Measurements from ENCODE around the gene NUDCD3. TPM values are rescaled to one million over a fixed set of nuclear protein-coding genes. Genes with fewer than 3 reads are reported as not detected.
A peak's percentile ranks its signal among the peaks of the same experiment; 100 is the strongest.

Gene NUDCD3
- total and polyA plus RNA-seq, 2 of the 8 experiments (the other 6 are each of a cell fraction or from before 2014, with no cell fraction given) = 35.2 to 93.7 TPM

GRCh38 chr7:44521347-44522095 is 31.1 kb upstream of the NUDCD3 start:
- H3K36me3 ChIP-seq (ENCODE audit: control insufficient read depth in 2 of 4, insufficient read depth in 4 of 4, low read length in 3 of 4) = no peaks in the 10 kb centered on the region
- FAIRE-seq (no peak), DNase-seq (ENCODE audit: low read depth in 1 of 2, low spot score in 2 of 2) (no peak)
- no peak overlapping the region for H3K4me3 ChIP-seq (ENCODE audit: extremely low read depth in 1 of 4, insufficient read depth in 2 of 4, low read depth in 3 of 4, low read length in 4 of 4)
- 0 out of 4 replicates have a peak, but pooled peaks cover 0 to 3% of the 10 kb centered on the region in 2 experiments for H3K9me3 ChIP-seq (ENCODE audit: insufficient read depth in 2 of 2, low read depth in 1 of 2, low read length in 1 of 2)
- no peaks in the 10 kb centered on the region for H3K79me2 ChIP-seq (ENCODE audit: control insufficient read depth in 1 of 2, insufficient read depth in 2 of 2, low read length in 2 of 2)
- ChIA-PET CTCF (ENCODE audit: partially characterized antibody) (interaction anchor here (4.1 kb wide), 1 partner anchor 13 kb away, joined by 22 read pairs; no protein-coding TSS in a partner anchor), POLR2A (ENCODE audit: partially characterized antibody) (interaction anchor here (1.1 to 1.6 kb wide), 2 partner anchors 11 to 40 kb away, joined by 4 read pairs; no protein-coding TSS in a partner anchor)
- H2BK15ac ChIP-seq (ENCODE audit: low read length) = no peak overlapping the region
- H3K23ac ChIP-seq (ENCODE audit: insufficient read length) = no peak overlapping the region
- 0 out of 2 replicates have a peak overlapping the region, but pooled peaks have one; percentile 45 for H4K8ac ChIP-seq (ENCODE audit: extremely low read depth, insufficient read depth, low read length)
- no peak overlapping the region for H2AK5ac ChIP-seq (ENCODE audit: low read depth, low read length)
- H3K79me1 ChIP-seq (ENCODE audit: low read depth, low read length) = no peaks in the 10 kb centered on the region
- no peak overlapping the region for H2BK5ac ChIP-seq (ENCODE audit: low read depth, low read length)
- H2BK12ac ChIP-seq (ENCODE audit: low read depth, low read length) = no peak overlapping the region
- H3K18ac ChIP-seq (ENCODE audit: extremely low read depth, low read length) = no peak overlapping the region
- H3K9ac ChIP-seq (replicated peaks in 1 of 4; ENCODE audit: extremely low read depth in 1 of 4, low read depth in 3 of 4, low read length in 3 of 4) = no peak overlapping the region; a peak in 1 of 7 replicates
- 85% methylated on average over 14 of the region's 15 CpGs; no CpG with 5 or more reads in 1 of the 2 experiments for WGBS, 2 experiments (ENCODE audit: extremely low coverage in 1 of 2, insufficient coverage in 1 of 2, insufficient read length in 1 of 2, insufficient replicate concordance in 2 of 2, low coverage in 1 of 2, low lambda C conversion rate in 2 of 2, missing lambda C conversion rate in 1 of 2)
- H4K20me1 ChIP-seq (replicated peaks in 1 of 2; ENCODE audit: control insufficient read depth in 1 of 2, insufficient read depth in 2 of 2, low read length in 2 of 2) = no peaks in the 10 kb centered on the region
- H3K27me3 ChIP-seq (replicated peaks in 1 of 4; ENCODE audit: control insufficient read depth in 3 of 4, extremely low read depth in 1 of 4, insufficient read depth in 3 of 4, low read length in 3 of 4) = no peaks in the 10 kb centered on the region
- no peak overlapping the region for H3K27ac ChIP-seq (ENCODE audit: low read depth, low read length)
- H4K5ac ChIP-seq (ENCODE audit: insufficient read length, low read depth, low read length) = no peak overlapping the region
- no peak overlapping the region for H2BK120ac ChIP-seq (replicated peaks; ENCODE audit: low read depth, low read length)
- no peak overlapping the region for H2AFZ ChIP-seq (ENCODE audit: low read length)
- H3K14ac ChIP-seq (ENCODE audit: insufficient read length) = no peak overlapping the region
- no peaks in the 10 kb centered on the region for H3K4me1 ChIP-seq (replicated peaks in 1 of 4; ENCODE audit: control insufficient read depth in 3 of 4, insufficient read depth in 4 of 4, low read length in 3 of 4)
- H3K23me2 ChIP-seq (ENCODE audit: low read depth, low read length) = no peaks in the 10 kb centered on the region
- no peak overlapping the region for H4K91ac ChIP-seq (replicated peaks; ENCODE audit: insufficient read length, low read length)
- H3K4ac ChIP-seq (replicated peaks; ENCODE audit: insufficient read length, low read depth, low read length) = no peak overlapping the region
- no peak overlapping the region for H3K56ac ChIP-seq (replicated peaks; ENCODE audit: insufficient read length, low read depth, low read length)
- no peak overlapping the region for H3K4me2 ChIP-seq (ENCODE audit: insufficient read depth in 1 of 2, low read depth in 2 of 2, low read length in 2 of 2)
- H2BK20ac ChIP-seq (ENCODE audit: low read length) = 0 out of 2 replicates have a peak overlapping the region, but pooled peaks have one; percentile 32
- no peak for TF ChIP-seq BACH1 (IDR thresholded peaks at IDR 0.05; ENCODE audit: low read length)
- TF ChIP-seq YY1 (IDR thresholded peaks at IDR 0.05; ENCODE audit: low read depth, low read length) = no peak
- no peak for TF ChIP-seq CEBPB (IDR thresholded peaks at IDR 0.05; ENCODE audit: low read depth, low read length)
- TF ChIP-seq TAF7 (optimal IDR thresholded peaks at IDR 0.05; ENCODE audit: borderline replicate concordance, low read depth, low read length) = no peak
- no peak for TF ChIP-seq POU5F1 (IDR thresholded peaks at IDR 0.05; ENCODE audit: low read depth, low read length)
- TF ChIP-seq SUZ12 (IDR thresholded peaks at IDR 0.05; ENCODE audit: low read length) = no peak
- no peak for TF ChIP-seq SP4 (IDR thresholded peaks at IDR 0.05; ENCODE audit: low read length)
- TF ChIP-seq HDAC2 (IDR thresholded peaks at IDR 0.05; ENCODE audit: borderline replicate concordance in 1 of 2, low read depth in 2 of 2, low read length in 2 of 2) = no peak
- TF ChIP-seq SIRT6 (IDR thresholded peaks at IDR 0.05; ENCODE audit: low read length) = no peak
- TF ChIP-seq ZNF274 (IDR thresholded peaks at IDR 0.05; ENCODE audit: borderline replicate concordance, extremely low read depth, low read length) = no peak
- no peak for TF ChIP-seq SAP30 (IDR thresholded peaks at IDR 0.05; ENCODE audit: insufficient read depth, insufficient replicate concordance, low read length)
- no peak for TF ChIP-seq EGR1 (IDR thresholded peaks at IDR 0.05; ENCODE audit: borderline replicate concordance, low read depth, low read length)
- no peak for TF ChIP-seq CHD2 (IDR thresholded peaks at IDR 0.05; ENCODE audit: low read length)

All from H1 (cell line).